GM12878 (cell line): ENCODE results near the gene COIL. TPM values are rescaled to one million over a fixed set of nuclear protein-coding genes. Genes with fewer than 3 reads are reported as not detected.
A peak's percentile ranks its signal among the peaks of the same experiment; 100 is the strongest.

Experiments
- ATF7 ChIP-seq: fragments of 450-650 bp; IDR thresholded peaks from 2 replicates; pipeline ENCODE4 v1.6.1; 2016; ENCODE audit warnings: low read depth, mild to moderate bottlenecking
- CEBPB ChIP-seq, 2 experiments: fragments of 150-350 bp in 1 of 2; IDR thresholded peaks; 2 replicates each; pipeline ENCODE4 v1.6.1; 2012 to 2014; ENCODE audit warnings: low read depth in 2 of 2, low read length in 2 of 2, borderline replicate concordance in 1 of 2, inconsistent platforms in 1 of 2
- CEBPZ ChIP-seq: fragments of 150-350 bp; IDR thresholded peaks from 2 replicates; pipeline ENCODE4 v1.6.1; 2016; ENCODE audit warnings: low read depth, low read length
- CHD1 ChIP-seq: IDR thresholded peaks from 2 replicates; pipeline ENCODE4 v1.6.1; 2012; ENCODE audit warnings: low read depth, low read length, improper control_type of control experiment
- CUX1 ChIP-seq: IDR thresholded peaks from 2 replicates; pipeline ENCODE4 v1.6.1; 2012; ENCODE audit warnings: improper control_type of control experiment, low read depth, low read length; ENCODE audit not compliant: insufficient replicate concordance
- E4F1 ChIP-seq: fragments of 450-650 bp; IDR thresholded peaks from 2 replicates; pipeline ENCODE4 v1.6.1; 2018; ENCODE audit warnings: borderline replicate concordance, mild to moderate bottlenecking; ENCODE audit not compliant: partially characterized antibody
- MLLT1 ChIP-seq: fragments of 450-650 bp; IDR thresholded peaks from 2 replicates; pipeline ENCODE4 v1.6.1; 2016; ENCODE audit warnings: mild to moderate bottlenecking
- MTA2 ChIP-seq: fragments of 450-650 bp; IDR thresholded peaks from 2 replicates; pipeline ENCODE4 v1.6.1; 2016; ENCODE audit warnings: low read depth, mild to moderate bottlenecking, moderate library complexity
- NR2C1 ChIP-seq: fragments of 450-650 bp; IDR thresholded peaks from 2 replicates; pipeline ENCODE4 v1.6.1; 2017; ENCODE audit warnings: antibody characterized with exemption, mild to moderate bottlenecking, moderate library complexity
- RAD21 ChIP-seq: IDR thresholded peaks from 2 replicates; pipeline ENCODE4 v1.6.1; 2011; ENCODE audit warnings: mild to moderate bottlenecking, low read depth, low read length, moderate library complexity; ENCODE audit not compliant: insufficient read depth
- SMARCA5 ChIP-seq: fragments of 450-650 bp; IDR thresholded peaks from 2 replicates; pipeline ENCODE4 v1.6.1; 2017; ENCODE audit warnings: mild to moderate bottlenecking
- USF2 ChIP-seq: IDR thresholded peaks from 2 replicates; pipeline ENCODE4 v1.6.1; 2011; ENCODE audit warnings: low read depth, low read length, improper control_type of control experiment, borderline replicate concordance
- YY1 ChIP-seq: IDR thresholded peaks from 2 replicates; pipeline ENCODE4 v1.6.1; 2011; ENCODE audit warnings: low read depth, mild to moderate bottlenecking, low read length
- ZNF24 ChIP-seq: fragments of 450-650 bp; IDR thresholded peaks from 2 replicates; pipeline ENCODE4 v1.6.1; 2017; ENCODE audit warnings: antibody characterized with exemption, mild to moderate bottlenecking
- polyA plus RNA-seq, 11 experiments: library from polyadenylated mRNA; depleted of rRNA in 4 of 11; unstranded in 6 of 11; stranded (reverse) in 5 of 11; fragments of >200 nt; fragmentation: Nextera tagmentation in 4 of 11; fragmentation: Illumina TruSeq in 1 of 11; extraction: Ambion mirVana in 4 of 11; extraction: Trizol in 1 of 11; gene quantifications; 1 replicate in 1 of 11; 2 replicates in 10 of 11; pipeline versions ENCODE4 v1.2.1 to v1.2.3, GENCODE V29; 2011 to 2016; ENCODE audit warnings: inconsistent platforms in 2 of 11, missing spikeins in 2 of 11, low read depth in 1 of 11
- total RNA-seq, 4 experiments: library from RNA; depleted of rRNA in 3 of 4; stranded (reverse); fragments of >200 nt in 3 of 4; fragmentation: Illumina TruSeq in 1 of 4; extraction: Trizol in 1 of 4; gene quantifications; 2 replicates each; pipeline versions ENCODE4 v1.2.1 to v1.2.3, GENCODE V29; 2013 to 2021

COIL gene
- total and polyA plus RNA-seq, 10 of the 15 experiments (the other 5 are each of a cell fraction or from before 2014, with no cell fraction given) = 13.7 to 24.3 (median 17.4) TPM

- TF ChIP-seq E4F1 = no peak
- TF ChIP-seq CEBPZ = no peak
- no peak for TF ChIP-seq CEBPB (IDR thresholded peaks at IDR 0.05; ENCODE audit: borderline replicate concordance in 1 of 2, low read depth in 2 of 2, low read length in 2 of 2)
- peak; percentile 66 for TF ChIP-seq YY1
- TF ChIP-seq ATF7 = no peak
- TF ChIP-seq ZNF24 = peak; percentile 61; the same call in 1 of the 2 replicates
- peak; percentile 73 for TF ChIP-seq USF2
- peak; percentile 54 for TF ChIP-seq SMARCA5
- no peak for TF ChIP-seq NR2C1
- TF ChIP-seq CUX1 = no peak
- 0 out of 2 replicates have a peak, but pooled peaks have one; percentile 9 for TF ChIP-seq MTA2
- no peak for TF ChIP-seq CHD1
- TF ChIP-seq RAD21 = no peak
- TF ChIP-seq MLLT1 = no peak
Measured at GRCh38 chr17:56913867-56914580, 46.8 kb downstream of the COIL start, which contains the start of gene TRIM25 (continued).
